HG03460 (cell line): Measurements from ENCODE around the gene PPFIBP2.
"Not testable (repeated sequence)": the region's sequence is repeated elsewhere in the genome, so short reads cannot be mapped to it uniquely, and the experiment has no call there.

Source experiments
- ATAC-seq: cut with Tn5 transposase; IDR thresholded peaks from one replicate; pipeline ENCODE4 v1.9.1; 2021; ENCODE audit not compliant: unreplicated experiment

The PPFIBP2 gene

DNA sequence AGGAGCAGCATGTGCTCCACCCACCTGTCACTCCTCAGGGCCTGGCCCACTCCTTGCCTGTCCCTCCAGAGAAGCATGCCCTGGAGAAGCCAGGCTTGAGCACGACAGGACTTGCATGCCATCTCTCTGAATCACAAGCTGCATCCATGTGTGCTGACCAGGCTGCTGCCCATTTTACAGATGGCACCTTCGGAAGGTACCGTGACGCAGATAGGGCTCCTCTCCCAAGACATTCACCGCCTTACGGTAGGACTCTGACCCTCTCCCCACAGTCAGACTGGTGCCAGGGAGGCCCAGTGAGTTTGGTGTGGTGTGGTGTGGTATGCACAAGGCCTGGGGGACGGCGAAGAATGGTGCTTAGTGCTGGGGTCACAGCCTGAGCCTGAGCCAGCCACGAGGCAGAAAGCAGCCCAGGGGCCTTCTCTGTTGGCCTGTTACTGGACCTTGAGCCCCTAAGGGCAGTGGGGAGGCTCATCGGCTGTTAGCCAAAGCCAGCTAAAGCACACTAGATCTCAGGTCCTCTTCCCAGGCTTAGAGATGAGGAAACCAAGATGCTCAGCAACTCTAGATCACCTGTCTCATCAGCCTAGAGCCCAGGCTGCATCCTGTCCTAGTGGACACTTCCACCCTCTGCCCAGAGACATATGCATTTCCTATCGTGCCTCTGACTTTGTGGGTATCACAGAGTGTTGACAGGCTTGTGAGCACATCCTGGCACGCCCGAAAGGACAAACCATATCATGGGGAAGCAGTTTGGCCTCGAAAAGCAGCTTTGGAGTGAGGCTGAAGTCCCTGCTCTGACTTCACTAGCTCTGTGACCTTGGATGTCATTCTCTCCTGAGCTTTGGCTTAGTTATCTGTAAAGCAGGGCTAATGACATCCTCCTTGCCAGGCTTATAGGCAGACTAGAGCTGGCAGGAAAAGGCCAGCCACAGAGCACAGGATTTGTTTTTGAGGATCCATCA, 141.7 kb downstream of the PPFIBP2 start:
- no peak for ATAC-seq

DNA sequence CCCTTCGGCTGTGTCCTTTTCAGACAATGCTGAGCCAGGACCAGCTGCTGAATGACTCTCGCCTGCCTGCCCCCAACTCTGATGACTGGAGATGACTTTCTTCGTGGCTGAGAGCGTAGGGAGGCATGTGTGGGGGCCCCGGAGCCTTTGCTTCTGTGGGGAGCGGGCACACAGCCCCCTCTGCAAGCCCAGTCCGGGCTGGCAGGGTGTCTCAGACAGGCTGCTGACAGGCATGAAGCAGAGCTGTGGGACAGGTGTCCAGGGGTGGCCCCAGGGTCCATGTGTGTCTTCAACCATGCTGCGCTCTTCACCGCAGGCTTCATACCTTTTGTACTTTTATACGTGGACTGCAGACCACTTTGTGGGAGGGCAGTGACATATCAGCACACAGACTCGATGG, 142.9 kb downstream of the PPFIBP2 start:
- no peak for ATAC-seq

DNA sequence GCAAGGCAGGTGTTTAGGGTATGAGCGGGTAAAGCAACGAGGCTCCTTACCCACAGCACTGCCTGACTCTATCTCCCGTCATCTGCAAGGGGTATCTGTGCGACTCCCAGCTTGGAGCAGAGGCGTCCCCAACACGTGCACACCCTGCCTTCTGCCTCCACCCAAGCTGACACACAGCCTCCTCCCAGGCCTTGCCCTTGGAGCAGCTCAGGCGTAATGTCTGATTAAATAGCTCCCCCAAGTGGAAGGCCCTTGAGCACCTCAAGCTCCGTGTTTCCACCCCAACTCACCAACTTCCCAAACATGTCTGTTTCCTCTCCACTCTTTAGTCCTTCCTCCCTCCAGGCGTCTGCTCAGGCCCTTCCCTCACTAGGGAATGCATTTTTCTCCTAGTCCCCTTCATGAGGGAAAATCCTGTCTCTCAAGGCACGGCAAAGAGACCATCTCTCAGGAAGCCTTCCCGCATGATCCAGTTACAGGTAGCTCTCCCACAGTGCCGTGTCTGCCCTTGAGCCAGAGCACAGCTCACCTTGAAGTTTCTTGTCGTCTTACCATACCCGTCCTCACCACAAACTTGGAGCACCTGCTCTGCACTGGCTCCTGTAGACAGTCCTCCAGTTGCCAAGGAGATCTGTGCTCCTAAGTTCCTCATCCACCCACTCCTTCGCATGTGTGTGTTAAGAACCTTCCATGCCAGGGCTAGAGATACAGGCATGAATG, 143.7 kb downstream of the PPFIBP2 start:
- ATAC-seq: peak; percentile 70

DNA sequence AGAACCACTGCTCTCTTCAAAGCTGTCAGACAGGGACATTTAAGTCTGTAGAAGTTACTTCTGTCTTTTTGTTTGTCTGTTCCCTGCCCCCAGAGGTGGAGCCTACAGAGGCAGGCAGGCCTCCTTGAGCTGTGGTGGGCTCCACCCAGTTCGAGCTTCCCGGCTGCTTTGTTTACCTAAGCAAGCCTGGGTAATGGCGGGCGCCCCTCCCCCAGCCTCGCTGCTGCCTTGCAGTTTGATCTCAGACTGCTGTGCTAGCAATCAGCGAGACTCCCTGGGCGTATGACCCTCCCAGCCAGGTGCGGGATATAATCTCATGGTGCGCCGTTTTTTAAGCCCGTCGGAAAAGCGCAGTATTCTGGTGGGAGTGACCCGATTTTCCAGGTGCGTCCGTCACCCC, 149.7 kb downstream of the PPFIBP2 start:
- not testable (repeated sequence) for ATAC-seq

DNA sequence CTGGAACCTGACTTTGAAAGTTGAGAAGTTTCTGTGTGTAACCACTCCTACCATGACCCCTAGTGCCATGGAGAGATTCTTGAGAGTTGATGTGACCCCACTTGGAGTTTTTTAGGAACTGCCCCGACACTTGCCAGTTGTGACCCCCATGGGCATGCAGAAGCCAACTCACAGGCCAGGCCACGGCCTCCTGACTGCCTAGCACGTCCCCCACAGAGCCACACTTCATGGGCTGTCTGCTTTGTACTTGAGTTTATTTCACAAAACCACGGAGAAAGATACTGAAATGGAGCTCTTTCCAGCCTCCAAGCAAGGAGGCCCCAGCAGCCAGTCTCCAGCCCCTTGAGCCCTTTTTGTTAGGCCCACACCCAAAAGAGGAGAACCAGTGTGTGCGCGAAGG, 151.1 kb downstream of the PPFIBP2 start:
- ATAC-seq: no peak

DNA sequence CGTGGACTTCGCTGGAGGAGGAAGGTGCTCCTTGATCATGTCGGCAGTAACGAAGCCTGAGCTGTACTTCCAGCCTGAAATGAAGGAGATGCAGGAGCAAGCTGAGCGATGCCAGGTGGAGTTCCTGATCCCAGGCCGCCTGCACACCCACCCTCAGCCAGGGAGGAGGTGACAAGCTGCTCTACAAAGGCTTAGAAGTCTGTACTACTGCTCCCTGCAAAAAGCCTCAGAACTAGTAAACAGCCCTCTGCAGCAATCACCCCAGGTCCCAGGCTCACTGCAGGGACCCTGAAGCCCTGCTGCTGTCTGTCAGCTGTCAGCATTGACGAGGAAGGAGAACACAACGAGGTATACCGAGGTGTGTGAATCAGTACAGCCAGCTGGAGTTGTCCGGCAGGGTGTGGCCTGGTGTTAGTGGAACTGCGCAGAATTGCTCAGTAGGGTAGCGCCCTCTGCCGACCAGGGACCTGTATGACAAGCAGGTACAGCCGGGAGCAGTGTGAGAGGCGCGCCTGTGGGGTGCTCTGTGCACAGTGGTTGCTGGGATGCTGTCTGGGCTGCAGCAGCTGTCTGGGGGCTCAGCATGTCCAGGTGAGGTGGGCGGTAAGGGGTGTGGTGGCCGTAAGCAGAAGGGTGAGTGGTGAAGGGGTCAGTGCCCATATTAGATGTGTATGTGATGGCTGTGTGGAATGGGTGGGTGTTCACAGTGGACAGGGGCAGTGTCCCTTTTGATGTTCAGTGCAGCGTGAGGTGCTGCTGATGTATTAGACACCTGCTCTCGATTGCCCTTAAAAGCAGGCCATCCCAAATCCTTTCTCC, 151.9 kb downstream of the PPFIBP2 start:
- peak; percentile 97 for ATAC-seq

DNA sequence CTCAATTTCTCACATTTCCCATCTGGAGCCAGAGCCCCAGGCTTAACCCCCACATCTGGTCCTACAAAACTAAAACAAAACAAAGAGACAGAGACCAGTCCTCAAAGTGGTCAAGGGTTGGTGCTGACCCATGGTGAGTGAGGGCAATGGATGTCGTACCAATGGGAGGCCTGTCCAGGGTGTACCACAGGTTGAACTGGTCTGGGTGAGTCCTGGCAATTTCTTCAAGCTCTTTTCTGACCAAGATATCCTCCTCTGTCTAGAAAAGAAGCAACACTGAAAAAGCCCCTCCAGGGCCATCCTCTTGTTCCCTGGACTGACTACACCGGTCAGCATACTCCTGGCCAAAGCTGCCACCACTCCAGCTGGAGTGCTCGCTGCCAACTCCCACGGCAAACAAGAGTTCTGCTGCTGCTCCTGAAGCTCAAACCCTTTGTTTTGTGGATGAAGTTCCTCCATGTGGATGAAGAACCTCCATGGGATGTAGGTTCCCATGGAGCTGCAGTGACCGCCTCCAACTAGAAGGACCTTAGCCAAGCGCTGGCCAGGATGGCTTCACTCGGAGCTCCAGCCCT, 152.6 kb downstream of the PPFIBP2 start:
- ATAC-seq: no peak

DNA sequence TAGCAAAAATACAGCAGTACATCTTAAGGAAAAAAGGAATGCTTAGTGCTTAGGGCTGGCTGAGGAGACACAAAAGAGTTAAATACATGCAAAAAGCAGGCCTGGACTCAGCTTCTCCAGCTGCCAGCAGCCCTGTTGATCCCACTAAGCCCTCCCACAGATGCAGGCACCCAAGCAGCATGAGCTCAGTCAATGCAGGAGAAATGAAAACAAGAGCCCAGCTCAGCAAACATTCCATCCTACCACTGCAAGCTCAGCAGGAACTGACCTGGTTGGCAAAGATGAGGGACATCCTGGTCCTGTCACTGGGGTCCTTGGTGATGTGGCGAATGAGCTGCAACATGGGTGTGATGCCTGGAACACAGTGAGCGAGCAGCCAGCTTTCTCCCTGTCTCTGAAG, 153.7 kb downstream of the PPFIBP2 start:
- no peak for ATAC-seq

DNA sequence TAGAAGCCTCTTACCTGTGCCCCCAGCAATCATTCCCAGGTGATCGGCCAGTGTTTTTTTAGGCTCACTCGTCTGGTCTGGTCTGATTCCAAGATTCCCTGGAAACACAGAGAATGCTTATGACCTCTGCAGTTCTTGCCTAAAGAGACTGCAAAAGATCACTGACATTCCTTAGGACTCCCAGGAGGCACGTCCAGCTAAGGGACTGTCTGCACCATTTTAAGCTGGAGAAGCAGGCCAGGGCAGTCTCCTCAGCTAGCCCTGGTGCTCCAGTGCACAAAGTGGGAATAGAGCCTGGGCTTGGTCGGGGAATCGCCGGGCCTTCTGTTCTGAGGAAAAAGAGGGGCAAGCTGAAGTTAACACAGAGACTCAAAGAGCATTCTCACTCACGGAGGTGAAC, 154.7 kb downstream of the PPFIBP2 start:
- no peak for ATAC-seq

DNA sequence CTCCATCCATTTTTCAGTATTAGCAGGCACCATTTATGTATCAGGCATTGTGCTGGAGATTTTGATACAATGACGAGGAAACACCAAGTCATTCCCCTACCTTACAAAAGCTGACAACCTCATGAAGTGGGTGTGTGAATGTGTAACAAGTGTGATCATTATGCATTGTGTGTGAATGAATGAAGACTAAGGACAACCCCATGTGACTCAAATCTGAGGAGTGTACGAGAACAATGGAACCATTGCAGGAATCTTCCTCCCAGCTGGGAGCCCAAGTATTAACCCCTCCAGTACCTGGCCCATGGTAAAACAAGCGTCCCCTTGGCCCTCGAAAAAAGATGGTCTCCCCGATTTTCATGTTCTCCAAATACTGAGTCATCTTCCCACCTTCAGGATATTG, 155.1 kb downstream of the PPFIBP2 start:
- no peak for ATAC-seq

DNA sequence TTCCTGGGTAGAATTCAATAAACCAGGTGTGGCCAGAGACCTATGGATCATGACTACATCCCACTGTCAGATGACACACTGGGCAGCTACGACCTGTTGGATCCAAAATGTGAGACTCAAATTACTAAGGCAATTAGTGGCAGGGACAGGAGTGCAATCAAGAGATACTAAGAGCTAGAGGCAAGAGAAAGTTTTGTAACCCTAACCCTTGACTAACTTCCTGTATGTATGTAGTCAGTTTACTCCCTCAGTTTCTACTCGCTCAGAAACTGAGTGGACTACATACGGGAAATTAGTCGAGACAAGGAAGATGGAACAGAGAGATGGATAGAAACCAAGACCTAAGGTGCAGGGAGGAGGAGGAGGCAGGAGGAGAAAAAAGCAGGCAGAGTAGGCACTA, 156.8 kb downstream of the PPFIBP2 start:
- no peak for ATAC-seq

DNA sequence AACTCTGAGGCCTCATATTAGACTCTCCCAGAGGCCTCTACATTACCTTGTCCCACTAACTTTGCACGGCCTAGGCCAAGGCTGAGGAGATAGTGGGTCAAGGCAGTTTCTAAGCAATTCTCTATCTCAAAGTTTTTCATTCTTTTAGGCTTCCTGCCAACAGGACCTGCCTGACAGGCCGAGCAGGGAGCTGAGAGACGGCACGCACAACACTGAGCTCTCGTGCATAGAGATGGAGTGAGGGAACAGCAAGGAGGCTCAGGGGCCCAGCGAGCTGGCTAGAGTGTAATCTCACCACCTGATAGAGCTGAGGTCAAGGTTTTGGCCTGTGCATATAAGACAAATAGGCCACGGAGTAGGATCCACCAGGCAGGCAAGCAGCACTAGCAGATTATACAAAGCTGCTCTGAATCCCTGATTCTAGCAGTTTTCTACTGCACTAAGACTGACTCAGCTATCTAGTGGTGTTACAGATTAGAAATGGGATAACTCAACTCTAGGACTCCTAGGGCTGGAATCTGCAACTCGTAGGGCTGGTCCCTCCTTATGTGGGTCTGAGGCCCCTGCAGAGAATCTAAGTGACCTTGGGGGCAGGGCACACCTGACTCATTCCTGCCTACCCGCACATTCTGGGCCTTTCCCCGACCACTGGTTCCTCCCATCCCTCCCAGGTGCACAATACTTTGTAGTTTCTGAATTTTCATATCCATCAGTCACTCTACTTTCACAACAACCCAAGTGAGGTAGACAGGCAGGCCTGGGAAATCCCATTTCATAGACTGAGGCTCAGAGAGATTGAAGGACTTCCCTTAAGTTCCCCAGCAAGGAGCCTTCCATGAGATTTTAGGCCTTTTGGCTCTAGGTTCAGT, 157.8 kb downstream of the PPFIBP2 start:
- peak; percentile 52 for ATAC-seq

DNA sequence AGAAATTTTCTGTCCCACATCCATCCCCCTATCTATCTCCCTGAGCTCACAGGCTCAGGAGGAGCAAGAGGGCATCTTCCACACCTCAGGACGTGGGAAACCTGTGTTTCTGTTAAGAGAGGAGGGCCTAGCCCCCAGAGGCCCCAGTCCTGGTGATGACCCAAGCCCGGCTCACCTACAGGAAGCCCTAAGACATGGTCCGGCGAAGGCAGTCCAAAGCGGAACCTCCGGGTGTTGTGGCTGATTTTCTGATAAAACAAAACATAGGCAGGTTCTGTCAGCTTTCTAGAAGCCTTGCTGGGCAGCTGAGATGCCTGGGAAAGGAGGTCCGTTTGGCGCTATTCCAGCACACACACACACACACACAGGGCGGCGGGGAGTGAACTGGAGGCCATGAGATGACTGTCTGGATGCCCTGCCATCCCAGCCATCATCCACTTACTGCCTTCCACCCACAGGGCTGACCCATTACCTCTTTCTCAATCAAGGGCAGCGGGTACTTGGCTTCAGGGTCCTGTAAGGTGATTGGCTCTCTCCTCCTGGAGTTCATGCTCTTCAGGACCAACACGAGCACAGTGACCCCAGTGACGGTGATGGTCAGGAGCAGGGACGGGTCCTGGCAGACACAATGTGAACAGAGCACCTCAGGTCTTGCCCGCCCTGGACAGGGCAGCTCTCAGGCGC, 158.6 kb downstream of the PPFIBP2 start:
- peak; percentile 6 for ATAC-seq

DNA sequence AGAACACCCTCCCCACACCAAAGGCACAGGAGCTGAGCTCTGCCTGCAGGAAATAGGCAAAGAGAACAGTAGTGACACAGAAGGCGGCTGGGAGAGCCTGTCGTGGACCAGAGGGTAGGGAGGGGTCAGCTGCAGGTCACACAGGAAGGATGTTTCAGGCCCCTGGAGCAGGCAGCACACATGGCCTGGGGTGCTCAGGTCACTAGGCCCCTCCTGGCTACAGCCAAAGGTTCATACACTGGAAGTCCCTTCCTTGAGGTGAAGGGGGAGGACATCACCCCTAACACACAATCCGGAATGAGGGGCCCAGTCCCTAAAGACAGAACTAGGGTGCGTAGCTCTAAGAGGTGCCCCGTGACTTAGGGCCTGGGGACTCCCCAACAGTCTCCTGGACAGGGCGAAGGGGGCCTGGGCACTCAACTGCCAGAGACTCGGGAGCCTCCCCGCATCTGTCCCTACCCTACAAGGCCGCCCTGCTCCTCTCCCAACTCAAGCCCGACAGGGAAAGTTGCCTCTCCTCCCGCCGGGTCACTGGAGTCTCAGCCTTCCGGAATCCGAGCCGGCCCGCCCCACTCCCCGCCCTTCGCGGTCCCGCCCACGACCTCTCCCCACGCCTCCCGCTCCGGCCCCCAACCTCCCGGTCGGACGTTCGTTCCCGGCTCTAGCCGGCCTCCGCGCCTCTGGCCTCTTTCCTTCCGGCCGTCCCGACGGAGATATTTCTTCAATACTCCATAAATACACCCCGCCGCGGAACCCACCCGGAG, 159.3 kb downstream of the PPFIBP2 start, which contains the start of gene CYB5R2:
Gene CYB5R2 (minus strand): TSS at position 541 of the 764 bp plus-strand sequence. CDS start 675 bp downstream, outside the sequence.
- no peak for ATAC-seq

DNA sequence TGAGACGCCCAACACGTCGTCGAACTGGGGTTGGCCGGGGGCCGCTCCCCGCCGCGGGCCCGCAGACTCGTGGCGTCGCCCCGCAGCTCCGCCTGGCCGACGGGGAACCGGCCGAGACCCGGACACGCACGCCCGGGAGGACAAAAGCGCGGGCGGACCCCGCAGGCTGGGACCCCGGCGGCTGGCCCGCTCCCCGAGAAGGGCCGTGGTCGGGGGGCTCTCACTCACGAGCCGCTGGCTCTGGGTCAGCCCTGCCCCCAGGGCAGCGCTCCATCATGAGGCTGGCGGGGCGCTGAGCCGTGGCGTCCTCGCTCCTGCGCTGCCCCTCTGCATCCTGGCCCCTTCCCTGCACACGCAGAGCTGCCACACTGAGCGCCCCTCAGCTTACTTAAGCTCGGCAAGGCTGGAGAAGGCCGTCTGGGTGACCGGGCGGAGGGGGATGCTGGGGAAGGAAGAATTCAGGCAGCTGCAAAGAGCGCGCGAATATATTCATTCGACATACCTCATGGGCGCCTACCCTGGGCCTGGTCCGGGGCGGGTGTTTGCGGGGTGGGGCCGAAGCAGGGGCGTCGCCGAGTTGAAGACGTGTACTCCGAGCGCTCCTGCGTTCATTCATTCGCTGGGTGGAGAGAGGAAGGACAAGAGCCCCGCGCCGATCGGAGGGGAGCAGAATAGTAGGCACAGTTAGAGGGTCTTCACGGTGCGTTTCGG, 160.1 kb downstream of the PPFIBP2 start:
- no peak for ATAC-seq

DNA sequence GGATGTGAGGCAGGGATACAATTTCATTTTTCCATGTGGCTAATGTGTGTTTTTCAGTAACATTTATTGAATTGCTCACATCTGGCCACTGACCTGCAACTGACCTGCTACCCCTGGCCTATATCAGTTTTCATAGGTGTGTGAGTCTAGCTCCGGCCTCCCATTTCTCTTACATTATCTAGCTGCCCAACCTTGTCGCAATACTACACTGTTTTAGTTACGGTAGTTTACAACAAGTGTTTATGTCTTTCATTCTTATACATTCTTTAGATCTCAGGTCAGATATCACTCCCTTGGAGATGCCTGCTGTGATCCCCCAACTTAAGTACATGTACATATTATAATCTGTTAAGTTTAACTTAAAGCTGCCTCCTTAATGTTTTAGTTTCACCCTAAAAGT, 161.8 kb downstream of the PPFIBP2 start:
- ATAC-seq: no peak

DNA sequence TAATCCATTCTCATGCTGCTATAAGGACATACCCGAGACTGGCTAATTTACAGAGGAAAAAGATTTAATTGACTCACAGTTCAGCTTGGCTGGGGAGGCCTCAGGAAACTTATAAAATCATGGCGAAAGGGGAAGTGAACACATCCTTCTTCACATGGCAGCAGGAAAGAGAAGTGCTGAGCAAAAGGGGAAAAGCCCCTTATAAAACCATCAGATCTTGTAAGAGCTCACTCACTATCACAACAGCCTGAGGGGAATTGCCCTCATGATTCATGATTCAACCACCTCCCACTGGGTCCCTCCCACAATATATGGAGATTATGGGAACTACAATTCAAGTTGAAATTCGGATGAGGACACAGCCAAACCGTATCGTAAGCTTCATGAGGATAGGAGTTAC, 163.3 kb downstream of the PPFIBP2 start:
- ATAC-seq: no peak

DNA sequence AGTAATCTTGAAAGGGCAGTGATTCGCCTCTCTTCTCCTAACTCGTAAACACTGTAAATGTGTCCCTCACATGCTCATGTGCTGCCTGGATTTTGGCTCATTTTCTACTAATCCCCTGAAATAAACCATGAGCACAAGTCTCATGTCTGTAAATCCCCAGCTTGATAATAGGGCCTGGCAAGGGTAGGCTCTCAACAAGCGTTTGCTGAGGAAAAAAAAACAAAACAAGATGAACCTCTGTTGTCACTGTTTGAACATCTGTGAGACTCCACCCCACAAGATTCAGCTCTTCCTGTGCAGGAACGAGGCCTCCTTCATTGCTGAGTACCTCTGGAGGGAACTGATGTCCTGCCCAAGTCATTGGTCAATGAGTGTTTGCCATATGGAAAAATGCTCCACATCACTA, 164.0 kb downstream of the PPFIBP2 start:
- ATAC-seq: no peak
